Sigmoid colon (tissue), 4 donors: ENCODE measurements around the gene ZSCAN12.

Experiments used
- EP300 ChIP-seq, 4 donors: sonication (generic); formaldehyde crosslinking; IDR thresholded peaks; one replicate each; pipeline ENCODE4 v1.6.1; 2017; ENCODE audit warnings: antibody characterized with exemption in 4 of 4
- POLR2A ChIP-seq, 2 donors: fragments of 450-650 bp; IDR thresholded peaks; one replicate each; pipeline ENCODE4 v1.6.1; 2016; ENCODE audit warnings: antibody characterized with exemption in 2 of 2, mild to moderate bottlenecking in 2 of 2, moderate library complexity in 2 of 2
- POLR2AphosphoS5 ChIP-seq, 4 donors: sonication (generic); formaldehyde crosslinking; IDR thresholded peaks; one replicate each; pipeline ENCODE4 v1.6.1; 2017; ENCODE audit warnings: antibody characterized with exemption in 4 of 4
- TF ChIP-seq, protein P1 (sequence below), 4 experiments: fragments of 450-650 bp in 3 of 4; fragments of 200-600 bp in 1 of 4; IDR thresholded peaks; one replicate each; pipeline ENCODE4 v1.5.1; 2016 to 2019; ENCODE audit warnings: antibody characterized with exemption in 4 of 4, mild to moderate bottlenecking in 3 of 4, moderate library complexity in 2 of 4

GRCh38 chr6:28384143-28384533, 15.4 kb downstream of the ZSCAN12 start:
- no peak for TF ChIP-seq POLR2A (IDR thresholded peaks at IDR 0.05)
- TF ChIP-seq, protein P1, sequence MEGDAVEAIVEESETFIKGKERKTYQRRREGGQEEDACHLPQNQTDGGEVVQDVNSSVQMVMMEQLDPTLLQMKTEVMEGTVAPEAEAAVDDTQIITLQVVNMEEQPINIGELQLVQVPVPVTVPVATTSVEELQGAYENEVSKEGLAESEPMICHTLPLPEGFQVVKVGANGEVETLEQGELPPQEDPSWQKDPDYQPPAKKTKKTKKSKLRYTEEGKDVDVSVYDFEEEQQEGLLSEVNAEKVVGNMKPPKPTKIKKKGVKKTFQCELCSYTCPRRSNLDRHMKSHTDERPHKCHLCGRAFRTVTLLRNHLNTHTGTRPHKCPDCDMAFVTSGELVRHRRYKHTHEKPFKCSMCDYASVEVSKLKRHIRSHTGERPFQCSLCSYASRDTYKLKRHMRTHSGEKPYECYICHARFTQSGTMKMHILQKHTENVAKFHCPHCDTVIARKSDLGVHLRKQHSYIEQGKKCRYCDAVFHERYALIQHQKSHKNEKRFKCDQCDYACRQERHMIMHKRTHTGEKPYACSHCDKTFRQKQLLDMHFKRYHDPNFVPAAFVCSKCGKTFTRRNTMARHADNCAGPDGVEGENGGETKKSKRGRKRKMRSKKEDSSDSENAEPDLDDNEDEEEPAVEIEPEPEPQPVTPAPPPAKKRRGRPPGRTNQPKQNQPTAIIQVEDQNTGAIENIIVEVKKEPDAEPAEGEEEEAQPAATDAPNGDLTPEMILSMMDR (IDR thresholded peaks at IDR 0.05) = no peak
- no peak for TF ChIP-seq POLR2AphosphoS5 (IDR thresholded peaks at IDR 0.05)
- no peak for TF ChIP-seq EP300 (IDR thresholded peaks at IDR 0.05)
